Activated CD4-positive, alpha-beta T cell treated with anti-CD3 and anti-CD28 coated beads, Interleukin-2, Interleukin-6, amounts not matched to agents 100 ng/mL and 50 ng/mL, durations not matched to agents 16 hours and 8 hours (primary cell): Measurements from ENCODE around the gene PTPRF.
"Not testable (repeated sequence)": the region's sequence is repeated elsewhere in the genome, so short reads cannot be mapped to it uniquely, and the experiment has no call there.

Source experiments
- DNase-seq: peaks from one replicate; pipeline ENCODE4 v3.0.0-alpha.2; 2020

Gene PTPRF

DNA sequence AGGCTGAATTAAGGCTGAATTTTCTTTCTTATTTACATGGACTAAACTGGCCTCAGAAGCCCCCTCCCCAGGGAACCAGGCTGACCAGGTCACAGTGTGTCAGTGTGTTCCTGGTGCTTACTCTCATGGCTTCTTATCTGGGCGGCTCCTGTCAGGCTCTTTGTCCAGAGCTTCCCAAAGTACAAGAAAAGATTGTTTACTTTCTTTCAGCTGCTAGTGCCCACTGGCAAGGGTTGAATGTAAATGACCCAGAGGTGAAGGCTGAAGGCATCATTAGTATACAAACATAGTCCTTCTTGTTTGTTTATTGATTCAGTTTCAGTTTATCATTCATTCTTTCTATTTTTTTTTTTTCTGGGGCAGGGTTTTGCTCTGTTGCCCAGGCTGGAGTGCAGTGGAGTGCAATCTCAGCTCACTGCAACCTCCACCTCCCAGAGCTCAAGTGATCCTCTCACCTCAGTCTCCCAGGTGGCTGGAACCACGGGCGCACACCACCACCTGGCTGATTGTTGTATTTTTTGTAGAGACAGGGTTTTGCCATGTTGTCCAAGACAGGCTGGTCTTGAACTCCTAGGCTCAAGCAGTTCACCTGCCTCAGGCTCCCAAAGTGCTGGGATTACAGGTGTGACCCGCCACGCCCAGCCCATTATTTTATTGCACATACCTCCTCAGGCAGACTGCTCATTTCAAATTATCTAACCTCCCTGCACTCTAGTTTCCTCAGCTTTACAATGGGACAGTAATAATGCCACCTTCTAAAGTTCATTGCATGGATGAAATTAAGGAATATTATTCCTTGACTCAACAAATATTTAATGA lies 109.5 kb downstream of the PTPRF start:
- DNase-seq = no peak

DNA sequence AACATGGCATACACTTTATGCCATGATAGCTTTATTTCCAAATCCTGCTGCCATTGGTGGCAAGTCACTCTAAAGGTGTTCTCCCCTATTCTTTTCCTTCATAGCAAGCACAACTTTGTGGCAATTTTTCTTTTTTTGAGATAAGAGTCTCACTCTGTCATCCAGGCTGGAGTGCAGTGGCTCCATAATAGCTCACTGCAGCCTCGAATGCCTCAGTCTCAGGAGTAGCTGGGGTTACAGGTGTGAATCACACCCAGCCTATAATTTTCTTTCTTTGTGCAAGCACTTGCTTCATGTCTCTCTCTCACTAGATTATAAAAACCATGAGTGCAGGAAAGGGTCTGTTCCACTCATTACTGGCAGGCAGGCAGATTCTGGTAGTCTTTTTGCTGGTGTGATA lies 113.9 kb downstream of the PTPRF start:
- DNase-seq = no peak

DNA sequence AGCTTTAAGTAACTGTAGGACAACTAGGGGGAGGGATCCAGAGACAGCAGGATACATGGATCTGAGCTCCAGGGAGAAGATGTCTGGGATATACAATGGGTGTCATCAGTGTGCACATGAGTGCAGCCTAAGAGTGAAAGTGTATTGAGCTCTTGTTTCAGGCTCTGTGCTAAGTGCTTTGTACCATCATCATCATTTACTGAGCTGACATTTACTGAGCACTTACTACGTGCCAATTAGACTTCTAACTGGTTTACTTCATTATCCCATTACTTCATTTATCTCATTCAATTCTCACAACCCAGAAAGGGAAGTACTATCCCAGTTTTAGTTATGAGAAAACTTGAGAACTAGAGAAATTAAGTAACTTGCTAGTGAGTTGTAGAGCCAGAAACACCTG lies 114.8 kb downstream of the PTPRF start:
- DNase-seq = no peak

GRCh38 chr1:43647331-43647730 lies 116.6 kb downstream of the PTPRF start:
- DNase-seq = not testable (repeated sequence)

DNA sequence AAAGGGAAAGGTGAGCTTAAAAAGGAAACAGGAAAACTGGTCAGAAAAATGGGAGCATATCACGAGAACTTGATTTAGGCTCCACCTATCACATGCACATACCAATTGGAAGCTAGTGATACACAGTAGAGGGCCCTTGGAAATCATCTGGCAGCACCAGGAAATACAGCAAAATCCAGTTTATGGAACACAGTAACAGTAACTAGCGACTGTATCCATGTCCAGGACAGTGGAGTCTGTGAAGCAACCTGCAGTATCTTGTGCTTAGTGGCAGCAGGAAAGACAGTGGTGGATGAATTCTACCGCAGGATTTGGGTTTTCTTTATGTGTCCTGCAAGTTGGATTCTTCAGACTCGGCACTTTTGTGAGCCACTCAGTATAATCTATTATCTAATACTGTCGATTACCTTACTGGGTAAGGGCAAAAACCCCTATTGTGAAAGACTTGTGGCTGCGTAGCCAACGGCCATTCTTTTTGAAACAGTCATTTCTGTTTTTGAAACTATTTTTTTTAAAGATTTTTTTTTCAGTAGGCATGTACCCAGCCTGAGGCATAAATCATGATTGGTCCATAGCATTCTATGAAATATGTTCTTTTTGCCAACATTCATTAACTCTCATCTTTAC lies 117.7 kb downstream of the PTPRF start:
- no peak for DNase-seq

- DNase-seq = no peak
These were observed 118.3 kb downstream of the PTPRF start for GRCh38 chr1:43648876-43649477.

DNA sequence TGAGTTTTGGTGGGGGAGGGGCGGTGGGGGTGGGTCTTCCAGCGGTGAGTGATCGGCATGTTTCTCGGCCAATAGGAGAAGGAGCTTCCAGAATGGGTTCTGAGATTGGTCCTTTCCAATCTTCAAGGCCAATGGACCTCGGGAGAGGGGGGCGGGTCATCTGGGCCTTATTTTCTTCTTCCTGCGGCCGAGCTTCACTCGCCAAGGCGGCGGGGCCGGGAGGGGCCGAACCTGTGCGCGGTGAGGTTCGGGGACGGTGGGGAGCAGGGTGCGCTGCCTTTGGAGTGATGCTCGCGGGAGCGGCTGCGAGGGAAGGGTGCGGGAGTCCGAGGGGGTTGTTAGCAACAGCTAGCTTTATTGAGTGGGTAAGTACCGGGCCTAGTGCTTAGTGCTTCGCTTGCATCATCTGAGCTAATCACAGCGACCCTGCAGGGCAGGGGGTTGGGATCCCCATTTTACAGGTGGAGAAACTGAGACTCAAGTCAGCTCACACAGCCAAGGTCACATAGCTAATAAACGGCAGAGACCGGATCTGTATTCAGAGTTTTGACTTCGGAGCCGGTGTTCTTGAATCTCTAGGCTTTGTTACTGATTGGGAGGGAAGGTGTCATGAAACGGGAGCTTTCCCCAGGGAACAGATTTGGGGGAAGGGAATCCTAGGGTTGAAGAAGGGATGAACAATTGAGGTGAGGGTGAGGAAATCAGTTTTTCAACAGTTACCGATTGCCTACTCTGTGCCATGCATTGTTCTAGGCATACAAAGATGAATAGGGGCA lies 119.8 kb downstream of the PTPRF start:
- DNase-seq = peak; percentile 96

- DNase-seq = no peak
These were observed 120.5 kb downstream of the PTPRF start for GRCh38 chr1:43651188-43651587.

- no peak for DNase-seq
These were observed 121.2 kb downstream of the PTPRF start for GRCh38 chr1:43651902-43652301.

GRCh38 chr1:43653339-43653738 lies 122.7 kb downstream of the PTPRF start:
- DNase-seq = no peak

GRCh38 chr1:43653893-43654292 lies 123.2 kb downstream of the PTPRF start:
- no peak for DNase-seq

DNA sequence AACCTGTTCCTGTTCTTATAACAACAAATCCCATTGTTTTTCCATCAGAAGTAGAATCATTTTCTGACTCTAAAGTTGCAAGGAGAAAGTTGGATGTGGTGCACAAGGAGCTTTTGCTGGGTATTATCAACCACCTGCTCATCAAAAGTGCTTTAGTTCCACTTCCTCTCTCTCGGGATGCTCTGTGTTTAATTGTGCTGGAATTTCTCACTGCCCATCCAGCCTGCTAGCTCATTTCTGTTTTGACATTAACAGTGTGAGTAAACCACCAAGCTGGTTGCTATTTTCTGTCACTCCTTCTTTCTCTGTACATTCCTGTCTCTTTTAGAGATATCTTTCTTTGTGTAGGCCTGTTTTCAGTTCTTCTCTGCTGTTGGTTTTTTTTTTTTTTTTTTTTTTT lies 125.3 kb downstream of the PTPRF start:
- no peak for DNase-seq

GRCh38 chr1:43659212-43660166 lies 128.8 kb downstream of the PTPRF start:
- no peak for DNase-seq

DNA sequence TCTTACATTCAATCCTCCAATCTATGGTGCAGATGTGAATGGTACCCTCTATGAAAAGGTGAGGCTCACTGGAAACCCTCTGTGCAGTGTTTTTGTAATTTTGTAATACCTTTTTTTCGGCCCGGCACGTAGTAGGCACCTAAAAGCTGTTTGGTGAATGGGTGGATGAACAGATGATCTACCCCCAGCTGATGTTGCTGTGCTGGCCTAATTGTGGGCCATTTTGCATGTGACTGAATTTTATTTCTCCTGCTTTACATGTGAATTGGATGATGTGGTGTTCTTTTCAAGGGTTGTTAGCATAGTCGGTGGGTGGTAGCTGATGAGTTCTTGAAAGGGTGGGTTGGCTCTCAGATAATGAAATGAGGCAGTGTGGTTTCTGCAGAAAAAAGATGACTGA lies 129.7 kb downstream of the PTPRF start:
- DNase-seq = no peak

DNA sequence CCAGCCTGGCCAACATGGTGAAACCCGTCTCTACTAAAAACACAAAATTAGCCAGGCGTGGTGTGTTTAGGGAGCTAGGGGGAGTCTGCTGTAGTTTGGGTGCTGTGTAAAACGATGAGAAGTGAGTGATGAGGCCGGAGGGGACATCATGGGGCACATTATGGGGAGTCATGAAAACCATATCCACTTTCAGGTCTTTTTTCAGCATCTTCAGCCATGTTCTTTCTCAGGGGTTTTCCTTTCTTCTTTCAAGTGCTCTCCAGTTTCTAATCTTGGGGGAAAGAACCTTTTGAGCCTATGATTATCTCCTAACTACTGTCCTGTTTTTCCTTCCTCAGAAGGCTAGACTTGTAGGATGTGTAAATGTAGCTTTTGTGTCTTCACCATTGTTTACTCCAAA lies 133.7 kb downstream of the PTPRF start:
- no peak for DNase-seq

DNA sequence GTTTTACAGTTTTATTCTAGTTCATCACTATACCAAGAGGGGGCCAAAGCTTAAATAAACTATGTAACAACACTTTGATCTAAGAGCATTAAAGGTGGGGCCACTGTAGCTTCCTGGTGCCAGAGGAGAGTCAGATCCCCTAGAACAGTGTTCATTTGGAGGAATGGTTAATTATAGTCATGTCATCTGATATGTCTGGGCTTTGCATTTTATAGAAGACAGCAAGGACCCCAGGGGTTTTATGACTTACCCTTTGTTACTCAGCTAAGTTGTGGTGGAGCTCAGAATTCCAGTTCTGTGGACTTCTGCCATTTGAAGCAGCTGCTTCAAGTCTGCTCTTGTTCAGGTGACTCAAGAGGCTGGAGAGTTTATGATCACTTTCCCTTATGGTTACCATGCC lies 135.9 kb downstream of the PTPRF start:
- DNase-seq = no peak

DNA sequence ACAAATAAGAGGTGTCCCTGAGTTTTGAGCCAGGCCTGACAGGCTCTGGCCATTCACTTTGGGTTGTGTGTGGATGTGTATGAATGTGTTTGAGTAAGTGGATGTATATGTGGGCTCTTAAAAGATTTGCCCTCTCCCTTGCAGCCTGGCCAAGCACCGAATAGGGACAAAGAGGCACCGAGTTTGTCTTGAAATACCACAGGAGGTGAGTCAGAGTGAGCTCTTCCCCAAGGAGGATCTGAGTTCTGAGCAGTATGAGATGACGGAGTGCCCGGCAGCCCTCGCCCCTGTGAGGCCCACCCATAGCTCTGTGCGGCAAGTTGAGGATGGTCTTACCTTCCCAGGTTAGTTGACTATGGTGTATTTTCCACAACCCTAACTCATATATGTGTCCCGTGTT lies 138.3 kb downstream of the PTPRF start:
- no peak for DNase-seq

DNA sequence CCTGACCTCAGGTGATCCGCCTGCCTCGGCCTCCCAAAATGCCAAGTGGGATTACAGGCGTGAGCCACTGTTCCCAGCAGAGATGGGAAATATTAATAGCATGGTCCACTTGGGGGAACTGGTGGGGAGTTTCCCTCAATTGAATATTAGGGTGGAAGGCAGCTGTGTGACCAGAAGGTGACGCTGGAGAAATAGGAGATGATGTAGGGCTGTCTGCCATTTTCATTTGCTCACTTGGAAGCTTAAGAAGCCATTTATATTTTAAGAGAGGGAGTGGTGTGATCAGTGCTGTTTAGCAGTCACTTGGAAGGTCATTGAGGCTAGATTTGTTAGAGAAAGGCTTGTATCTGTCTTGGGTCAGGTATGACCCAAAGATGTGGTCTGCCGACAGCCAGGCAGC lies 139.2 kb downstream of the PTPRF start:
- no peak for DNase-seq

DNA sequence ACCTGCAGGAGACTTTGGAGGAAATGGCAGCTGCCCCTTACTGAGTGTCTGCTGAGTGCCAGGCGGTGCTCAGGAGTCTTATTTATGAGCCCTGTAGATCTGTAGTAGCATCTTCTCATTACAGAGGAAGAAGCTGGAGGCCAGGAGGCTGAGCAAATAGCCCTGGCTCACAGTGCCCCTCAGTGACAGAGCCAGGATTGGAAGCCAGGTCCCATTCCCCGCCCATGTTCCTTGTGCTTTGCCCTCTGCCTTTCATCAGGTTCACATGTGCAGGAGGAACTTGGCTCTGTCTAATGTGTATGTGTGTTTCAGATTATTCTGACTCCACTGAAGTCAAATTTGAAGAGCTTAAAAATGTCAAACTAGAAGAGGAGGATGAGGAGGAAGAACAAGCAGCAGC lies 140.5 kb downstream of the PTPRF start:
- DNase-seq = no peak

DNA sequence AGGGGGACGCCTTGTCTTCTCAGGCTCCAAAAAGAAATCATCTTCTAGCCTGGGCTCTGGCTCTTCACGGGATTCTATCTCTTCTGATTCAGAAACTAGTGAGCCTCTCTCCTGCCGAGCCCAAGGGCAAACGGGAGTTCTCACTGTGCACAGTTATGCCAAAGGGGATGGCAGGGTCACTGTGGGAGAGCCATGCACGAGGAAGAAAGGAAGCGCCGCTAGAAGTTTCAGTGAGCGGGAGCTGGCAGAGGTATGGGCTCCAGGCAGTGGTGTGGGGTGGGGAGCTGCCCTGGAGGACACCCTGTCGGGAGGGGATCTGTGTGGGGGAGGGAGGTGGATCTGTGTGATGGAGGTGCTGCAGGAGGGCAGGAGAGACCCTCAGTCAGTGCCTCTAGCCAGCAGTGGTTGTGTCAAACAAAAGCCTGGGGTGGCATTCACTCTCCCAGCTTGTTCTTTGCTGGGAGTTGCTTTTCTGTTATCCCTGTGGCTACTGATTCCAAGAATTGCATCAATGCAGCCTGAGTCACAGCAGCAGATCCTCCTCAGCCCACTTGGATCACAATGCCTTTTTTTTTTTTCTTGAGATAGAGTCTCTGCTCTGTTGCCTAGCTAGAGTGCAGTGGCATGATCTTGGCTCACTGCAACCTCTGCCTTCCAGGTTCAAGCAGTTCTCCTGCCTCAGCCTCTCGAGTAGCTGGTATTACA lies 141.1 kb downstream of the PTPRF start:
- no peak for DNase-seq

GRCh38 chr1:43673261-43673660 lies 142.6 kb downstream of the PTPRF start:
- no peak for DNase-seq
